ENCODE data around the gene CCNQ.

Gene CCNQ

DNA sequence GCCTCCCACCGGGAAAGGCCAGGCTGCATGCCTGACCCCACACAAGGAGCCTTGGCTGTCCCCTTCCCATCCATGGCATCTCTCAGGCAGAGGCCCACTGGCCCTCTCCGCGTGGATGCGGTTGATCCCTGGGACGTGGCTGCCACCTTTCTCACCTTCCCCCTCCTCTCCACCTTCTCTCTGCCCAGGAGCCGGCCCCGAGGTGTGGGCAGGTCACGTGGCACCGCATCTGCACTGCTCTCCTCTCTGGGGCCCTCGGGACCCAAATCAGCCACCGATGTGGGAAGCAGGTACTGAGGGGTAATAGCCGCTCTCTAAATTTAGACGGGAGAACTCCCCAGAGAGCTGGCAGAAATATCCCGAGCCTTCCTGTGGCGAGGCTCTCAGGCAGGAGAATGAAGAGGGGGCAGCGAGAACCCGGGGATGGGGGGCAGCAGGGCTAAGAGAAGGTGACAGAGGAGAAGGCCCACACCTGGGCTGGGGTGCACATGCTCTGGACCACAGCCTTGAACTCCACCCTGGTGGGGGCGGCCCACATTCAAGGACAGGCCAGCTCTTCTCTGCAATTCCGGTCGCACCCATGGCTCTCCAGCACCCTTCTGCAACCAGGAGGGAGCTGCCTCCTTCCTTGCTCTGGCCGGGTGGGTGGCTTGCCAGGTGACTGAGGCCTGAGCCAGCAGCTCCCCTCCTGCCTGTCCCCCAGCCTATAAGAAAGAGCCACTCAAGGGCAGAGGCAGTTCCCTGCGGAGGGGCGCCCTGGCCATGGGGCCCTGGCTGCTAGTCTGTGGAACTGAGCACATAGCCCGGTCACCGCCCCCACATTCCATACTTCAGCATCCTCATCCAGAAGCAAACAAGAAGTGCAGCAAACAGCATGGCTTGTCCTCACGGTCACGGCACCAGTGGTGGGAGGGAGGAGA is 38.4 kb upstream of the CCNQ start:
- no peak for DNase-seq

DNA sequence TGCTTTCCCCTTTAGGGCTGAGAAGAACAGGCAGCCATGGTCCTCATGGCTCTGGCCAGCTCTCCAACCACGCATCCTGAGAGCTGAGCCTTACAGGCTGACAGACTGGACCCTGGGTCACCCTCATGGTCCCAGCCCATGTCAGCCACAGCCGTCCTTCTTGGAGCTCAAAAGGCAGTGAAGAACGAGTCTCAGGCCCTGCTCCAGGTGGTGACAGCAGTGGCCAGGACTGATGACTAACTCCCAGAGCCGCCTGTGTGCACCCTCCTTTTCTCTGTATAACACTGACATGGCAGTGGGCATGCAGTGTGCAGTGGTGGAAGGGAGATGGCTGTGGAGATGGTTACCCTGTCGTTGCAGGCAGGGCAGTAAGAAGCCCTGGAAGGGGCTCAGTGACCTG is 37.8 kb upstream of the CCNQ start:
- no peak for DNase-seq

DNA sequence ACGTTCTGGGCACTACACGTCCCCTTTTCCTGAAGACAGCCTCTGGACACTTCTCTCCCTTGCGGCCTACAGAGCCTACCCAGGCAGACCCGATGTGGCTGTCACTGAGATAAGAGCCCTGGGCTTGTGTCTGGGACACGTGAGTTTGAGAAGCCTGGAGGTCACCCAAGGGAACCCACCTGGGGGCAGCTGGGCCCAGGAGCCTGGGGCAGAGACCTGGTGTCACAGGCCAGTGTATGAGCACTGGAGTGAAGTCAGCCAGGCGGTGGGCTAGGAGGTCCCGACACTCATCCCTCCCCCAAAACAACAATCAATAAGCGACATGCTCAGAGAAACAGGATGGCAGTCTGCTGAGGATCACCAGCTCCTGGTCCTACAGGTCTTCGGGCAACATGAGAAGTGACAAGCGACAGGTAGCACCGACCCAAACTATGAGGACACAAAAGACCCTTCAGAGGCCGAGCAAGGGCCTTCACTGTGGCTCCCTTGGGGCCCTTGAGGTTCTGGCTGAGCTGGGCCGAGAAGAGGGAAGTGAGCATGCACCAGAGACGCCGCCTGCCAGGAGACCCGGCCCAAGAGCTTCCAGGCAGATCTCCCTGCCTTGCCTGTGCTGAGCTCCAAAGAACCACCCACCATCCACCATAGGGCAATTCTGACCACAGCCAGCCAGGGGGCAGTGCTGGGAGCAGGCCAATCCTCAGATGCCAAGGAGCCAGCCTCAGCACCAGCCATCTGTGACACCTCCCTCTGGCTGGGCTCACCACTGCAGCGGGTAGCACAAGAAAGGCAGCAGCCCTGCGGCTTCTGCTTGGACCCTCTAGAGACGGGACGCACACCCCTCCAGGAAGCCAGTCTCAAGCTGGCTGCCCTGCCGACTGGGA is 37.1 kb upstream of the CCNQ start:
- no peak for DNase-seq

DNA sequence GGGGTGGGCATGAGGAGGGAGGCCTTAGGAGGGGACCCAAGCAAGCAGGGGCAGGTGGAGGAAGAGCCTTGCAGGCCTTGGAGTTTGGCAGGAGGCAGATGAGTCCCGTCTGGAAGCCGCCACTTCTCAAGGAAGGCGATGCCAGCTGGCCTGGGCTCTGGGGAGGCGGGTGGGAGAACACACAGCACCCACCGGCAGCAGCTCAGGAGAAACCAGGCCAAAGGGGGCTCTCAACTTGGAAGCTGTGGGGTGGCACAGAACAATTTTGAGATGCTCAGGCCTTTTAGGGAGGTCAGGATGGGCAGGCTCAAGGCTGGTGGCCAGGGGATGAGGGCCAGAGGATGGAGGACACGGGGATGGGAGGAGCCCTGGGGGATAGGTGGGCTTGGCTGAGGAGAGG is 36.4 kb upstream of the CCNQ start:
- DNase-seq: no peak

DNA sequence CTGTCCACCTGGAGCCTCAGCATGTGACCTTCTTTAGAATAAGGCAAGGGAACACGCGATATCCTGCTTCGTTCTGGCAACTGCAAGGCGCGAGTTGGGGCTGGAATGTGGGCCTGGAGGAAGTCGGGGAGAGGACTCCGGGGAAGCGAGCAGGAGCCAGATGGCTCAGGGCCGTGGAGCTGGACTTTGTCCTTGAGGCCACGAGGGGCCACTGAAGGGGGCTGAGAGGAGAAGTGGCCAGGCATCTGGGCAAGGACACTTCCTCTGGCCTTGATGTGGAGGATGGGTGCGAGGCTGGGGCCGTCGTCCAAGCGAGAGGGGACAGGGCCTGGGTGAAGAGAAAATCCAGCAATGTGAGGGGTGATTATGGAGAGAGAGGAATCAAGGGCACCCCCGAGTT is 35.9 kb upstream of the CCNQ start:
- DNase-seq: no peak

DNA sequence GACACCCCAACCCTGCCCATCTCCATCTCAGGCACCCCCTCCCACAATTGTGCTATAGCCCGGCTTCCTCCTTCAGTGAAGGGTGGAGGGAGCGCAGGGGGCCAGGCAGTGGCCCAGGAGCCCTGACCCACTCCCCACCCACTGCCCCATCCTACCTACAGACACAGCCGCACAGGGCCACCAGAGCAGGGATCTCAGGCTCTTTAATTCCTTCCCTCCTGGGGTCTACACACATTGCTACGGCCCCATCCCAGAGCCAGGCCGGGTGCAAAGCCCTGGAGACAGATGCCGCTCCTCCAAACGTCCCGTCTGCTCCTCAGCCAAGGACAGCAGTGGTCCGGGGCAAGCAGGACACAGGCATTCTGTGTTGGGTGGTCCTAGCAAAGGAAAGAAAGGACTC is 35.3 kb upstream of the CCNQ start:
- DNase-seq: no peak

DNA sequence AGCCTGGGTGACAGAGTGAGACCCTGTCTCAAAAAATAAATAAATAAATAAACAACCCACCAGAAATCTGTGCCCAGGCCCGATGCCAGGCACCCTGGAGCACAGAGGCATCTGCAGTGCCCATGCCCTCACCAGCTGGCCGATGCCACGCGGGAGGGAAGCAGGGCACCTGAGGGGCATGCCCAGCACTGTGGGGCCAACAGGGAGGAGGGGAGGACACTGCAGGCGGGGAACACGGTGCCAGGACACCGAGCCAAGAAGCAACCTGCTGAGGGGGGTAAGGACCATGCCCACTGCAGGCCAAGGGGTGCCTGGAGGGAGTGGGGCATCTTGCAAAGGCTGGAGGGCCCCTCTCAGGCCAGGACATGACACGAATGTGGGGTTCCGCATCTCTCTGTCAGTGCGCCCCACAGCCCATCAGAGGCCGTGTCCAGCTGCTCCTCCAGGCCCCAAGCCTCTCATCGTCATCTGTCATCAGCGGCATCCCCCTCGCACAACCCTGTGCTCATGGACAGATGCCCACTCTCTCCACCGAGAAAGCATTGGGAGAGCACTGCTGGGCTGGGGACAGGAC is 34.8 kb upstream of the CCNQ start:
- no peak for DNase-seq

DNA sequence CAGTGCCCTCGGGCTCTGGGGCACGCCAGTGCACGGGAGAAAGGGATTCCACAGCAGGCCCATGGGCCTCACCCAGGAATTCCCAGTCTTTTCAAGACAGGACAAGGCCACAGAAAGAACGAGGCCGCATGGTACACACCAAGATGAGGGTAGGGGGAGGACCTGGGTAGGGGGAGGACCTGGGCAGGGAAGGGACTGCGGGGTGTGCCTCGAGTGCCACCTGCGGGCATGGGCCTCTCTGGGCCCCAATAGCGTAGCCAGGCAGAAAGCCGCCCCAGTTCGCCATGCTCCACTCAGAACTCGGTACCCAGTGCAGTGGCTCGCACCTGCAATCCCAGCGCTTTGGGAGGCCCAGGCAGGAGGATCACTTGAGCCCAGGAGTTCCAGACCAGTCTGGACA is 34.1 kb upstream of the CCNQ start:
- DNase-seq: no peak

DNA sequence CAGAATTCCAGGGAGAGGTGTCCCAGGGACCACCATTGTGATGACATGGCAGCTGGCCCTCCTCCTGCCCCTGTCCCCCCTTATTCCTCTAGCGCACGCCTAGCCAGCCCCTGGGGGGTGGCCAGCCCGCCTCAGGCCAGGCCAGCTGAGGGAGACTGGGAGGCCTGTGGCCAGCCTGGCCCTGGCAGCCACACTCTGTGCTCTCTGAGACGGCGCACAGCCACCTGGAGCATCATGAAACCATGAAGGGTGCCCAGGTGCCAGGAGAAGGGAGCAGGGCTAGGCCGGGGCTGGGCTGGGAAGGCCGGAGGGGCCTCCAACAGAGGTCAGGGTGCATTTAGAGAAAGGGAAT is 33.6 kb upstream of the CCNQ start:
- DNase-seq: no peak

DNA sequence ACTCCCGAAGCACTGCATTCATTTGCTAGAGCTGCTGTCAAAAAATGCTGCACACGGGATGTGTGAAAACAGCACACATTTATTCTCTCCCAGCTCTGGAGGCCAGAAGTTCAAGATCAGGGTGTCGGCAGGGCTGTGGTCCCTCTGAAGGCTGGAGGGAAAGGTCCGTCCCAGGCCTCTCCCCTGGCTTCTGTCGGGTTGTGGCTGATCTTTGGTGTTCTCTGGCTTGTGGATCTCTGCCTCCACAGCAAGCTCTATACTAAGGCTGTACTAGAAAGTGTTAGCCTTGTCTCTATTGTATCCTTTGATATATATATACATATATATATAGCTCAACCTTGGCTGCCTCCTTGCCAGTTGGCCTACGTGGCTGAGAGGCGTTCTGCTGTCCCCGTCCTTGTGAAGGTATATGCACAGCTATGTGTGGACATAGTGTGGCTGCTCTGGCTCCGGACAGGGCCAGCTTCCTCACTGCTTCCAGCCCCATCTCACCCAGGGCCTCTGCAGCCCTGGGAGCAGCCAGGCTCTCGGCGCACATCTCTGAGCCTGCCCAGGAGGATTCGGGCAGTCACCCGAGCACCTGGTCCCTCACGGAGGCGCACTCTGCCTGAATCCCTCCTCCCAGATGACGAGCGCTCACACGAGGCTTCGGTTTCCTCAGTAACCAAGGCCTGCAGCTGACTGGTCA is 33.1 kb upstream of the CCNQ start:
- no peak for DNase-seq

DNA sequence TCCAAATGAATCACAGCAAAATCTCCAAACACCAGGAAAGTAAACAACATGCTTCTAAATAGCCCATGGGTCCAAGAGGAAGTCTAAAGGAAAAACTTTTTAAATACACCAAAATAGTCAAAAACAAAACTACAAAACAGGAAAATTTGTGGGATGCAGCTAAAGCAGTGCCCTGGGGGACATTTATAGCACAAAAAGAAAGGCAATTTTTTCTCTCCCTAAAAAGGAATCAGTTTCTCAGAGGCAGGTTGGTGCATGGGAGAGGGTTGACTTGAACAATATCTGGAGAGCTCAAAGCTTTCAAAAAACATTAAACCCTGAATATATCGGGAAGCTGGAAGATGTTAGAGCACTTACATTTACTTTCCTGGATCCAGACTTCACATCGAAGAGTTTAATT is 32.4 kb upstream of the CCNQ start:
- DNase-seq: no peak

DNA sequence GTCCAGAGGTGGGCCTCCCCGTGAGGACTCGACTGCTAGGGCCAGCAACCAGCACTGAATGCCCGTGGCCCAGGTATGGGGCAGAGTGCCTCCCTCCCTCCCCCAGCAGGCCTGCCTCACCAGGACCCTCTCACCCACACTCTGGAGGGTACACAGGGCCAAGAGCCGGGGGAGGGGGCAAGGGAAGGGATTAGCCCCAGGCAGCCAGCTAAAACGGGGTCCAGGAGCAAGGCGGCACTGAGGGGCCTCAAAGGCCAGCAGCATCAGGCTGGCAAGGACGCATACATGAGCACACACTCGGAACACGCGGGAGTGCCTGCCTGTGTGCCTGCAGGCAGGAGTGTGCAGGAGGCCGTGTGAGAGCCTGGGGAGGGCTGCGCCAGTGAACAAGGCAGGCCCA is 29.7 kb upstream of the CCNQ start:
- no peak for DNase-seq

DNA sequence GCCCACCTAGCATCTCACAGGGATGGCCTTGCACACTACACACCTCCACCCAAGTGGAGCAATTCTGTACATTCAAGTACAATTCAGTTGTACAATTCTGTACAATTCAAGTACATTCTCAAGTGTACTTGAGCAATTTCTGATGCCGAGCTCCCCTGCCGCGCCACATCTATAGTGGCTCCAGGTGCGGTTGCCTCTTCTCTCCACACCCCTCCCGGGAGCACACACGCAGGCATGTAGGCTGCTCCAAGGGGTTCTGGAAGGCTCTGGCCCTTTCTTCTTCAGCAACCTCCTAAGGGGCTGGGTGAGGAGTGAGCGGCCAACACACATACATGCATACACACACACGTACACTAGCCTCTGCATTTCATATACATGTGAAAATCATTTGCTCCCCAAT is 29.2 kb upstream of the CCNQ start:
- no peak for DNase-seq

DNA sequence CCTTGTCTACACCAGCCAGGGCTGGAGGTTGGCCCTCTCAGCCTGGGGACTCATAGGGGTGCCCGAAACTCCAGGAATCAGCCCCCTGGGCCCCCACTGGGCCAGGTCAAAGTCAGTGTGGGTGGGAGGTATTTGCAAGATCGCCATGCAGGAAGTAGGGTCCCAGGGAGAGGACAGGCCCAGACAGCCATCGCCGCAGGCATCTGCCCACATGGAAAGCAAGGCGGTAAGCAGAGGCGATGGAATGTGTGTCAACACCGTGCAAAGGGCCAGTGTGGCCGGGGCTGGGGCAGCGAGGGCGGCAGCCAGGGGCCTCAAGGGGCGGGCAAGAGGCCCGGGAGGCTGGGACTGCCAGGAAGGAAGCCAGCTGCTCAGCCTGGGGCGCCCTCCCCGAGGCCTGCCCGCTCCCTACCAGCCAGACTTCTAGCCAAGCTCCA is 28.8 kb upstream of the CCNQ start:
- DNase-seq: no peak

DNA sequence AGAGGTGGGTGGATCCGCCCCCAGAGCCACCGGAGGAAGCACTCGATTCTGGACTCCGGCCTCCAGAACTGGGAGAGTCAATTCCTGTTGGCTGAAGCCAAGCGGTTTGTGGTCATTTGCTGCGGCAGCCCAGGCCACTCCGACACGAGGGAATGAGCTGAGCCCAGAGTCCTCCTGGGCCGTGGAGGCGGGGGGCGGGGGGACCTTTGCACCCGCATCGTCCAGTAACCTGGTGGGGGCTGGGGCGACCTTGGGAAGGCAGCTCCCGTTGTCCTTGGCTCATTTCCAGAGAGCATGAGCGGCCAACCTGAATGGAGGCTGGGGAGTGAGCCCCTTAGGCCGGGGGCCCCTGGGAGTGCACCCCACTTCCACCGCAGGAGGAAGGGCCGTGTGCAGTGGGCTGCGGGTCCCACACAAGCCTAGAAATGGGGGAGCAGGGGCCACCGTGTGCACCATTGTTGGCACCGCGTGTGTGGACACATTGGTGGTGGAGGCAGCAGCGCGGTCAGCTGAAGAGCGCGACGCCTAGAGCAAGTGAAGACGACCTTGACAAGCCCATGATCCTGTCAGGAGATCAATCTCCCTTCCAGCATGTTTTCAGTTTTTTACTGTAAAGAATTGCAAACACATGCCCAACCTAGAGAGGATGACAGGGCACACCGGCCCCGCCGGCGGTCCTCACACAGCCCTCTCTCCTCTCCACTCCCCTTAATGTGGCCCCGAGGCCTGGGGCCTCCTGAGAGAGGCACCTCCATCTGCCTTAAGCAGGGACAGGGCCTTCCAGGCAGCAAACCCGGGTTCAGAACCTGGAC is 28.1 kb upstream of the CCNQ start:
- DNase-seq: no peak

DNA sequence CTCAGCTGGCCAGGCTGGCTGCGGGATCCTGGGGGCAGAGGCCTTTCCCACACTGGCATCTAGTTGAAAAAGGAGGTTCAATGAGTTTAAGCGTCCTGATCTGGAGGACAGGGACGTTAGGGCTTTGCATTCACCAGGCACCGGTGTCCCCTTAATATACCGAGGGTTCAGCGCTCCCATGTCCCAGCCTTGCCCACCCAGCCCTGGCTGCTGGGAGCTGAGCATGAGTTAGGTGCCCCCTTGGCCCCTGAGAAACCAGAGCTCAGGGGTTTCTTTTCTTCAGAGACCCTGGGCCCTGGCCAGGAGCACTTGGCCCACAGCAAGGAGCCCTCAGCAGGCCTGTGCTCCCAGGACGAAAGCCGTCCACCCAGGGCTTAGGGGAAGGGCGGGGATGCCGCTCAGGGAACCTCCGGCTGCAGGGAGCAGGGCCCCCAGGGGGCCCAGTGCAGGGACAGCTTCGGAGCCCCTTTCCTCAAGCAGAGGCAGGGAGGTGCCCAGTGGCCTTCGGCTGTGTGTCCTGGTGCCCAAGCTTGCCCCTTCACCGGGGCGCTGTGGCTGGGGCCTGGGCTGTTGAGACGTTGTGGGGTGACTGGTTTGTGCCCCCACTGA is 27.2 kb upstream of the CCNQ start:
- no peak for DNase-seq

DNA sequence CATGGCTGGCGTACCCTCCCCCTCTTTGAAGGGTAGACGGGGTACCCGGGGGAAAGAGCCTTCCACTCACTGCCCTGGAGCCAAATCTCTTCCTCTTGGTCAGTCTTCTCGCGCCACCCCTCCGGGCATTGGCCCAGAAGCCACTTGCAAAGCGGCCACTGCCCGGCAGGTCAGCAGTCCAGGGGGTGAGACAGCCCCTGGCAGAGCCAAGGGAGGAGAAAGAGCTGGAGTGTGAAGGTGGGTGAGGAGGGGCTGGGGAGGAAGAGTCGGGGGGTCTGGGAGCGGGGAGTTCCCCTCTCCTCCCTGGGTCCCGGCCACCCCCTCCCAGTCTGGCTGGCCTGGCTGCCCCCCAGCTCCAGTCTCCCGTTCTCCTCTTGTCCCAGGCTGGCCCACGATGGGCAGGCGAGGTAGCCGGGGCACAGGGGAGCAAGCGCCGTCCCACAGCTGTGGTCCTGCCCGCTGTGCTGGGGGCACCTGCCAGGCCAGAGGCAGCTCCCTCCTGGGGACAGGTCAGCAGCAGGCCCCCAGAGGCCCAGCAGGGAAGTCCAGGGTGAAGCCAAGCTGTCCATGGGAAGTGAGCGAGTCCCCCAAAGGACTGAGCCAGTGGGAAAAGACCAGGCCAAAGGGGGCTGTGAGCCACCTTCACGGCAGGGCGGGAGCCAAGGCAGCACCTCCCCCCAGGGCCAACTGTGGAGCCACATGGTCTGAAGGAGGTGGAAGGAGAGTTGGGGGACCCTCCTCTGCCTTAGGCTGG is 26.5 kb upstream of the CCNQ start:
- no peak for DNase-seq

DNA sequence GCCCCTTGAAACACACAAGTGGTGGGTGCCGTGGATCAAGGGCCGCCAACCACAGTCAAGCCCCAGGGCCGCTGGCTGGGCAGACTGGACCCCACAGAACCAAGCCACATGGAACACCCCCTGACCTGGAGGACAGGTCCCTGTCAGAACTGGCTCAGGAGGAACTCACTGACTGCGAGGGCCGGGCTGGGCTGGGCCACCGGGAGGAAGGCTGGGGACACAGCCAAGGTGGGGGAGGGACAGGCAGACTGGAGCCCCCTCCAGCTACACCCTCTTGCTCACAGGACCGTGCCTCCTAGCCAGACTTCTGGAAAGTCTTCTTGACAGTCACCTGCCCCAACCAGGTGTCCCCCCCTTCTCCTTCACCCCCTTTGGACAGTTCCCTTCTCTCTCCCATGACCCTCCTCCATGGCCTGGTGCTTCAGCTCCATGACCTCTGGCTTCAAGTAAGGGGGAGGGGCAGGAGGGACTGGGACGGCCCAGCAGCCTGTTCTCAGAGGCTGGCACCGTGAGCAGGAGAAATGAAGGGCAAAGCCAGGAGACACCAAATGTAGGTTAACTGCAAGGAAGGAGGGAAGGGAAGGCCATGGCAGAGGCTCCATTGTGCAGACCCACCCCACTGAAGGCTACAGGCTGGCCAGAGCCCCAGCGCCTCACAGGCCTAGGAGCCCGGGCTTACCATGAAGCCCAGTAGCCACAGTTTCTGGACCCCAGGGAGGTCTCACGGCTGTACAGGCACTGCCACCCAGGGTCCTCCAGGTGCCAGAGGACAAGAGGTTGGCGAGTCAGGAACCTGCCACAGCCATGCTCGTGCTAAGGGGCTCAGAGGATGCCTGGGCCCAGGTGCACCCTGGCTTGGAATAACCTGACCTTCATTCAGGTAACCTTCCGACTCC is 25.5 kb upstream of the CCNQ start:
- DNase-seq: no peak

DNA sequence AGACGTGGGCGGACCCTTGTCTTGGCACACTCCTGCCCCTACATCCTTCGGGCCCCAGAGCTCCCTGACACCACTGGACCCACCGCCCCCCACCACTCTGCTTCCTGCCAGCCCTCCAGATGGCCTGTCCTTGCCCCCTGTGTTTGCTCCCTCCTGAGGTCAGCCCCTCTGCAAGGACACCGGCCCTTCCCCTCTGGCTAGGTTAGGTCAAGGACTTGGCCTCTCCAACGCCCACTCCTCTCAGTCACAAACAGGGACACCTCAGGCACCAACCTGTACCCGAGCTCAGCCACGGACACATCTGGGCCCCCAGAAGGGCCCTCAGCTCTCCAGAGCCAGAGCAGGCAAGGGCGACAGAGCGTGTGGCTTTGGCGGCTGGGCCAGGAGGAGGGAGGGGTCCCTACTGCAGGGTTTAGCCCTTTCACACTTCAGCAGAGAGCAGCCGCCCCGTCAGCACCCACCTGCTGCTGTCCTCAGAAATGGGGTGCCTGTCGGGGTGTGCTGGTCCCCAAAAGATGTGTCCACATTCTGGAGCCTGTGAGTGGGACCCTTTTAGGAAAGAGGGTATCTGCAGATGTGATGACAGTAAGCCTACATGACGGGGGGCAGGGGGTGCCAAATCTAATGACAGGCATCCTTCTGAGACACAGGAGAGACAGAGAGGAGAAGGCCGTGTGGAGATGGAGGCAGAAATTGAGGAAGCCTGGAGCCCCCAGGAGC is 24.5 kb upstream of the CCNQ start:
- DNase-seq: no peak
